ENCODE data around the gene DNM2.

The DNM2 gene

DNA sequence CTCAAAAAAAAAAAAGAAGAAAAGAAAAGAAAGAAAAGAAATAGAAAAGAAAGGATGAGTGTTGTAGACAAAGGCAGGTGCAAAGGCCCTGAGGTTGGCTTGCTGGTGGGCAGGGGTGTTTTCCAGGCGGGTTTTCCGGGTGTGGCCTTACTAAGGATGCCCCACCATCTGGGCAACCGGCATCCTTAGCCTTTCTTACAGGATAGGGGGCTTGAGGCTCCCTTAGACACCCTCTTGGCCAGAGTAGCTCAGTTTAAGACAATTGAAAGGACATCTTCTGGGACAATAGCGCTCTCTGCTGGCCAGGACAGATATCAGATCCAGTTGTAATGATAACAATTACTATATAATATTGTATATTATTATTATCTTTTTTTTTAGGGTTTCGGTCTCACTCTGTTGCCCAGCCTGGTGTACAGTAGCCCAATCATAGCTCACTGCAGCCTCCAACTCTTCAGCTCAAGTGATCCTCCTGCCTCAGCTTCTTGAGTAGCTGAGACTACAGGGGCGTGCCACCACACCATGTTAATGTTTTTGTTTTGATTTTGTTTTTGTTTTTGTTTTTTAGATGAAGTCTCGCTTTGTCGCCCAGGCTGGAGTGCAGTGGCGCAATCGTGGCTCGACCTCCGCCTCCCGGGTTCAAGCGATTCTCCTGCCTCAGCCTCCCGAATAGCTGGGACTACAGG lies 18.1 kb upstream of the DNM2 start:
- no peak overlapping the region for H3K27ac ChIP-seq (replicated peaks)
- H3K27me3 ChIP-seq (ENCODE audit: insufficient read depth, poor library complexity, severe bottlenecking) = no peaks in the 10 kb centered on the region
- peak in 1 of 2 experiments; percentile 71 for DNase-seq (ENCODE audit: low read depth in 1 of 2, low spot score in 1 of 2)
- no peak for TF ChIP-seq POLR2AphosphoS5 (IDR thresholded peaks at IDR 0.05; ENCODE audit: low read depth)
- TF ChIP-seq, protein P1, sequence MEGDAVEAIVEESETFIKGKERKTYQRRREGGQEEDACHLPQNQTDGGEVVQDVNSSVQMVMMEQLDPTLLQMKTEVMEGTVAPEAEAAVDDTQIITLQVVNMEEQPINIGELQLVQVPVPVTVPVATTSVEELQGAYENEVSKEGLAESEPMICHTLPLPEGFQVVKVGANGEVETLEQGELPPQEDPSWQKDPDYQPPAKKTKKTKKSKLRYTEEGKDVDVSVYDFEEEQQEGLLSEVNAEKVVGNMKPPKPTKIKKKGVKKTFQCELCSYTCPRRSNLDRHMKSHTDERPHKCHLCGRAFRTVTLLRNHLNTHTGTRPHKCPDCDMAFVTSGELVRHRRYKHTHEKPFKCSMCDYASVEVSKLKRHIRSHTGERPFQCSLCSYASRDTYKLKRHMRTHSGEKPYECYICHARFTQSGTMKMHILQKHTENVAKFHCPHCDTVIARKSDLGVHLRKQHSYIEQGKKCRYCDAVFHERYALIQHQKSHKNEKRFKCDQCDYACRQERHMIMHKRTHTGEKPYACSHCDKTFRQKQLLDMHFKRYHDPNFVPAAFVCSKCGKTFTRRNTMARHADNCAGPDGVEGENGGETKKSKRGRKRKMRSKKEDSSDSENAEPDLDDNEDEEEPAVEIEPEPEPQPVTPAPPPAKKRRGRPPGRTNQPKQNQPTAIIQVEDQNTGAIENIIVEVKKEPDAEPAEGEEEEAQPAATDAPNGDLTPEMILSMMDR (IDR thresholded peaks at IDR 0.05; ENCODE audit: insufficient read depth, low read length) = peak; percentile 52
- H3K4me3 ChIP-seq (replicated peaks; ENCODE audit: insufficient read depth, low read length) = no peak overlapping the region

DNA sequence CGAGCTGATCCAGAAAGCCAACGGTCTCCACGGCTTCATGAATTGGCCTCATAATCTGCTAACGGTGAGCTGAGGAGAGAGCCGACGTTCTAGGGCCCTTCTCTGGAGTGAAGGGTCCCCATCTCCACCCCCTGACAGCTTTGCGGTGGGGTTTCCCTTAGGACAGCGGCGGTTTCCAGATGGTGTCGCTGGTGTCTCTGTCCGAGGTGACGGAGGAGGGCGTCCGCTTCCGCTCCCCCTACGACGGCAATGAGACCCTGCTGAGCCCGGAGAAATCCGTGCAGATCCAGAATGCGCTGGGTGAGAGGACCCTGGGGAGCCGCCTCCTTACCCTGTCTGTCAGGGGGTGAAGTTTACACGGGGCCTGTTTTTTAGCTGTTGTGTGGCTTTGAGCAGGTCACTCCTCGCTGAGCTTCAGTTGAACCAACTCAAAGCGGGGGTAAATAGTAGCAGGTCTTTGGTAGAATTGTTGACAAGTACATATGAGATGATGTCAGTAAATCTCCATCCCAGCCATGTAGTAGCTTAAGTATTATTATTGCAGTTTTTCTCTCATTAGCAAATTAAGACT lies 15.8 kb upstream of the DNM2 start:
- H3K27me3 ChIP-seq (ENCODE audit: insufficient read depth, poor library complexity, severe bottlenecking) = no peaks in the 10 kb centered on the region
- TF ChIP-seq, protein P1 (IDR thresholded peaks at IDR 0.05; ENCODE audit: insufficient read depth, low read length) = no peak
- TF ChIP-seq POLR2AphosphoS5 (IDR thresholded peaks at IDR 0.05; ENCODE audit: low read depth) (no peak), GABPA (IDR thresholded peaks at IDR 0.05; ENCODE audit: low read depth) (peak; percentile 39; the same call in 1 of the 2 replicates), SPI1 (IDR thresholded peaks at IDR 0.05; ENCODE audit: borderline replicate concordance, low read depth) (no peak)
- TF ChIP-seq, protein P2, sequence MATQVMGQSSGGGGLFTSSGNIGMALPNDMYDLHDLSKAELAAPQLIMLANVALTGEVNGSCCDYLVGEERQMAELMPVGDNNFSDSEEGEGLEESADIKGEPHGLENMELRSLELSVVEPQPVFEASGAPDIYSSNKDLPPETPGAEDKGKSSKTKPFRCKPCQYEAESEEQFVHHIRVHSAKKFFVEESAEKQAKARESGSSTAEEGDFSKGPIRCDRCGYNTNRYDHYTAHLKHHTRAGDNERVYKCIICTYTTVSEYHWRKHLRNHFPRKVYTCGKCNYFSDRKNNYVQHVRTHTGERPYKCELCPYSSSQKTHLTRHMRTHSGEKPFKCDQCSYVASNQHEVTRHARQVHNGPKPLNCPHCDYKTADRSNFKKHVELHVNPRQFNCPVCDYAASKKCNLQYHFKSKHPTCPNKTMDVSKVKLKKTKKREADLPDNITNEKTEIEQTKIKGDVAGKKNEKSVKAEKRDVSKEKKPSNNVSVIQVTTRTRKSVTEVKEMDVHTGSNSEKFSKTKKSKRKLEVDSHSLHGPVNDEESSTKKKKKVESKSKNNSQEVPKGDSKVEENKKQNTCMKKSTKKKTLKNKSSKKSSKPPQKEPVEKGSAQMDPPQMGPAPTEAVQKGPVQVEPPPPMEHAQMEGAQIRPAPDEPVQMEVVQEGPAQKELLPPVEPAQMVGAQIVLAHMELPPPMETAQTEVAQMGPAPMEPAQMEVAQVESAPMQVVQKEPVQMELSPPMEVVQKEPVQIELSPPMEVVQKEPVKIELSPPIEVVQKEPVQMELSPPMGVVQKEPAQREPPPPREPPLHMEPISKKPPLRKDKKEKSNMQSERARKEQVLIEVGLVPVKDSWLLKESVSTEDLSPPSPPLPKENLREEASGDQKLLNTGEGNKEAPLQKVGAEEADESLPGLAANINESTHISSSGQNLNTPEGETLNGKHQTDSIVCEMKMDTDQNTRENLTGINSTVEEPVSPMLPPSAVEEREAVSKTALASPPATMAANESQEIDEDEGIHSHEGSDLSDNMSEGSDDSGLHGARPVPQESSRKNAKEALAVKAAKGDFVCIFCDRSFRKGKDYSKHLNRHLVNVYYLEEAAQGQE (IDR thresholded peaks at IDR 0.05; ENCODE audit: insufficient replicate concordance, low read depth) = peak; percentile 87
- DNase-seq (ENCODE audit: low read depth in 1 of 2, low spot score in 1 of 2) = peak in 1 of 2 experiments; percentile 48
- H3K27ac ChIP-seq (replicated peaks) = peak overlapping the region; percentile 77
- peak overlapping the region; percentile 81 for H3K4me3 ChIP-seq (replicated peaks; ENCODE audit: insufficient read depth, low read length)

DNA sequence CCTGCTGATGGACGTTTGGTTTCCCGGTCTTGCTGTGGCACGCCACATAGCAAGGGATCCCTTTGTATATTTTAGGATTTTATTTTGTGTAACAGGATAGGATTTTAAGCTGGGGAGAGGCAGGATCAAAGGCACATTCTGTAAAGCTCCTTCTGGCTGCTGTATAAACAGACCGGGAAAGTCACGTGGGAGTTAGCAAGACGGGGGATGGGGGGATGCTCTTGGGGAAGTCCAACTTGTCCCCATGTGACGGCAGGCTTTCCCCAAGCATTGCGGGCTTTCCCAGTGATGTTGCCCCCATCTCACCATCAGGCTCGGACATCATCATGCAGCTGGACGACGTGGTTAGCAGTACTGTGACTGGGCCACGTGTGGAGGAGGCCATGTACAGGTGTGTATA lies 10.9 kb upstream of the DNM2 start:
- TF ChIP-seq GABPA (IDR thresholded peaks at IDR 0.05; ENCODE audit: low read depth) (no peak), POLR2AphosphoS5 (IDR thresholded peaks at IDR 0.05; ENCODE audit: low read depth) (no peak), SPI1 (IDR thresholded peaks at IDR 0.05; ENCODE audit: borderline replicate concordance, low read depth) (no peak)
- TF ChIP-seq, protein P1 (IDR thresholded peaks at IDR 0.05; ENCODE audit: insufficient read depth, low read length) = no peak
- TF ChIP-seq, protein P2 (IDR thresholded peaks at IDR 0.05; ENCODE audit: insufficient replicate concordance, low read depth) = no peak
- H3K27me3 ChIP-seq (ENCODE audit: insufficient read depth, poor library complexity, severe bottlenecking) = no peaks in the 10 kb centered on the region
- DNase-seq (ENCODE audit: low read depth in 1 of 2, low spot score in 1 of 2) = no peak
- no peak overlapping the region for H3K27ac ChIP-seq (replicated peaks)
- no peak overlapping the region for H3K4me3 ChIP-seq (replicated peaks; ENCODE audit: insufficient read depth, low read length)
